Adrenal gland (tissue), 5 donors: Measurements from ENCODE around the gene DSE.

Experiments
- POLR2A ChIP-seq, 2 donors: fragments of 450-650 bp; IDR thresholded peaks; one replicate each; pipeline ENCODE4 v1.6.1; 2017; ENCODE audit warnings: antibody characterized with exemption in 2 of 2, mild to moderate bottlenecking in 2 of 2, moderate library complexity in 1 of 2
- TF ChIP-seq, protein P1 (sequence below), 6 experiments: fragments of 450-650 bp in 4 of 6; fragments of 200-600 bp in 2 of 6; sonication (generic) in 1 of 6; IDR thresholded peaks; 1 replicate in 5 of 6; 2 replicates in 1 of 6; pipeline versions ENCODE4 v1.5.1 to v1.8.0; 2016 to 2021; ENCODE audit warnings: antibody characterized with exemption in 6 of 6, mild to moderate bottlenecking in 2 of 6, moderate library complexity in 1 of 6
- donor health status: DM: no; HTN: no; CAD: no.

DNA sequence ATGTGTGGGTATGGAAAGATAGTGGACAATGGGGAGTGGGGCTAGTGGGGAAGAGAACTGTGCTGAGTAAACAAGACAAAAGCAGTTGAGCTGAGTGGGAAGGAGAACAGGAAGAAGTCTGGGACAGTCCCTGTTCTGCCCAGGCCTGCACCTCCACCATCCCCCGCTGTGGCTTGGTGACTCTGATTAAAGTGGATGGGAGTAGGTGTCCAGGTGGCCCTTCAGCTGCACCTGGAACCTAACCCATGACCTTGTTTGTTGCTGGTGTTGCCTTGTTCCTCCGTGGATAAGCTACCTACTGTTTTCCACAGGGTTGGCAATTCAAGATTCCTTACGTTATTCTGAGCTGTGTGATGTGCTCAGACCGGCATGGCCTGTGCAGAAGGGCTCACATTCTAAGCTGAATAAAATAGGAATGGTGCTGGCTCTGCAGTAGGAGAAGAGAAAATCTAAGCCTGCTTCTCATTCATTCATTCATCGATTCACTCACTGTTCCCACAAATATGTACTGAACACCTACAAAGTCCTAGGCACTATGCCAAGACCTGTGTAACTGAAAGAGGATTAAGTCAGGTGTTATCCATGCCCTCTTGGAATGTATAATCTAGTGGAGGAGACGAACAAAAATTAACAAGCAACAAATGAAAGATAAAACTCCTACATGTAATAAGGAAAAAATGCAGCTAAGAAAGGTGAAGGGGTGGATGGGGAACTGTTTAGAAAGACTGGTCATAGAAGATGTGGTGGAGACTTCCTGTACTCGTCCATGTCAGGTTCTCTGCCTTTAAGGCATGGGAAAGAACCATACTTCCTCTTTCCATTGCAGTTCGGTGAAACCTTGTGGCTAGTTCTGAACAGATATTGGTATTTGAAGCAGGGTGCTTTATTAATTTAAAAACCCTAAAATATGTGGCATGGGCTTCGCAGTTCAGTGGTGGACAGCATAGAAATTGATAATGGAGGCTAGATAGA is 80.3 kb downstream of the DSE start:
- TF ChIP-seq, protein P1, sequence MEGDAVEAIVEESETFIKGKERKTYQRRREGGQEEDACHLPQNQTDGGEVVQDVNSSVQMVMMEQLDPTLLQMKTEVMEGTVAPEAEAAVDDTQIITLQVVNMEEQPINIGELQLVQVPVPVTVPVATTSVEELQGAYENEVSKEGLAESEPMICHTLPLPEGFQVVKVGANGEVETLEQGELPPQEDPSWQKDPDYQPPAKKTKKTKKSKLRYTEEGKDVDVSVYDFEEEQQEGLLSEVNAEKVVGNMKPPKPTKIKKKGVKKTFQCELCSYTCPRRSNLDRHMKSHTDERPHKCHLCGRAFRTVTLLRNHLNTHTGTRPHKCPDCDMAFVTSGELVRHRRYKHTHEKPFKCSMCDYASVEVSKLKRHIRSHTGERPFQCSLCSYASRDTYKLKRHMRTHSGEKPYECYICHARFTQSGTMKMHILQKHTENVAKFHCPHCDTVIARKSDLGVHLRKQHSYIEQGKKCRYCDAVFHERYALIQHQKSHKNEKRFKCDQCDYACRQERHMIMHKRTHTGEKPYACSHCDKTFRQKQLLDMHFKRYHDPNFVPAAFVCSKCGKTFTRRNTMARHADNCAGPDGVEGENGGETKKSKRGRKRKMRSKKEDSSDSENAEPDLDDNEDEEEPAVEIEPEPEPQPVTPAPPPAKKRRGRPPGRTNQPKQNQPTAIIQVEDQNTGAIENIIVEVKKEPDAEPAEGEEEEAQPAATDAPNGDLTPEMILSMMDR (IDR thresholded peaks at IDR 0.05) = no peak
- no peak for TF ChIP-seq POLR2A (IDR thresholded peaks at IDR 0.05)
